ENCODE results near the gene SNED1.

- TF ChIP-seq CTCF (IDR thresholded peaks at IDR 0.05) (no peak), POLR2A (IDR thresholded peaks at IDR 0.05) (no peak)
These were observed 2.5 kb downstream of the SNED1 start for GRCh38 chr2:241000831-241001321.
